OCI-LY3 (cell line): ENCODE data around the gene PRAMEF10.
"Not testable (repeated sequence)": the region's sequence is repeated elsewhere in the genome, so short reads cannot be mapped to it uniquely, and the experiment has no call there.

ENCODE experiments used
- H2AFZ ChIP-seq: fragments of 200-600, 300-600 bp; shearing (Covaris generic); 2 replicates; pipeline ENCODE4 v1.6.0; 2014; ENCODE audit warnings: antibody characterized with exemption, low read depth, low read length
- H3K27ac ChIP-seq: fragments of 200-600, 300-600 bp; sonication (generic); 2 replicates; pipeline ENCODE4 v1.5.1; 2014; ENCODE audit warnings: mild to moderate bottlenecking, low read length, moderate library complexity, mixed read lengths
- H3K27me3 ChIP-seq: fragments of 200-600, 300-600 bp; sonication (generic); 2 replicates; pipeline ENCODE4 v1.6.1; 2014; ENCODE audit warnings: low read depth, low read length, mixed read lengths
- H3K36me3 ChIP-seq: fragments of 200-600, 300-600 bp; sonication (generic); replicated peaks from 2 replicates; pipeline ENCODE3; 2014; ENCODE audit warnings: low read depth, low read length, mixed read lengths
- H3K4me1 ChIP-seq: fragments of 300-600, 200-600 bp; sonication (generic); 2 replicates; pipeline ENCODE4 v1.6.1; 2014; ENCODE audit warnings: low read length, mixed read lengths
- H3K4me2 ChIP-seq: fragments of 200-600, 300-600 bp; sonication (generic); 2 replicates; pipeline ENCODE4 v1.6.1; 2014; ENCODE audit warnings: low read length, mixed read lengths
- H3K4me3 ChIP-seq: fragments of 300-600, 200-600 bp; sonication (generic); 2 replicates; pipeline ENCODE4 v1.5.1; 2014; ENCODE audit warnings: antibody characterized with exemption, mild to moderate bottlenecking, low read length, moderate library complexity
- H3K79me2 ChIP-seq: fragments of 300-600, 200-600 bp; shearing (Covaris generic); 2 replicates; pipeline ENCODE4 v1.6.1; 2014; ENCODE audit warnings: mild to moderate bottlenecking, low read length, mixed read lengths
- H3K9ac ChIP-seq: fragments of 300-600, 200-600 bp; shearing (Covaris generic); 2 replicates; pipeline ENCODE4 v1.6.0; 2014; ENCODE audit warnings: mild to moderate bottlenecking, low read length, moderate library complexity
- H3K9me3 ChIP-seq: fragments of 200-600, 300-600 bp; shearing (Covaris generic); 2 replicates; pipeline ENCODE4 v1.6.1; 2014; ENCODE audit warnings: low read length, mixed read lengths; ENCODE audit not compliant: insufficient read depth
- H4K20me1 ChIP-seq: fragments of 200-600, 300-600 bp; sonication (generic); 2 replicates; pipeline ENCODE4 v1.6.1; 2016; ENCODE audit warnings: low read length, mixed read lengths; ENCODE audit not compliant: insufficient read depth
- EZH2phosphoT487 ChIP-seq: fragments of 200-600 bp; shearing (Covaris generic); IDR thresholded peaks from 2 replicates; pipeline ENCODE4 v1.6.1; 2018; ENCODE audit warnings: antibody characterized with exemption, mixed run types, low read depth
- TF ChIP-seq, protein P1 (sequence below): fragments of 200-600, 300-600 bp; sonication (generic); IDR thresholded peaks from 2 replicates; pipeline ENCODE4 v1.5.1; 2014; ENCODE audit warnings: antibody characterized with exemption, low read length, low read depth

The PRAMEF10 gene

DNA sequence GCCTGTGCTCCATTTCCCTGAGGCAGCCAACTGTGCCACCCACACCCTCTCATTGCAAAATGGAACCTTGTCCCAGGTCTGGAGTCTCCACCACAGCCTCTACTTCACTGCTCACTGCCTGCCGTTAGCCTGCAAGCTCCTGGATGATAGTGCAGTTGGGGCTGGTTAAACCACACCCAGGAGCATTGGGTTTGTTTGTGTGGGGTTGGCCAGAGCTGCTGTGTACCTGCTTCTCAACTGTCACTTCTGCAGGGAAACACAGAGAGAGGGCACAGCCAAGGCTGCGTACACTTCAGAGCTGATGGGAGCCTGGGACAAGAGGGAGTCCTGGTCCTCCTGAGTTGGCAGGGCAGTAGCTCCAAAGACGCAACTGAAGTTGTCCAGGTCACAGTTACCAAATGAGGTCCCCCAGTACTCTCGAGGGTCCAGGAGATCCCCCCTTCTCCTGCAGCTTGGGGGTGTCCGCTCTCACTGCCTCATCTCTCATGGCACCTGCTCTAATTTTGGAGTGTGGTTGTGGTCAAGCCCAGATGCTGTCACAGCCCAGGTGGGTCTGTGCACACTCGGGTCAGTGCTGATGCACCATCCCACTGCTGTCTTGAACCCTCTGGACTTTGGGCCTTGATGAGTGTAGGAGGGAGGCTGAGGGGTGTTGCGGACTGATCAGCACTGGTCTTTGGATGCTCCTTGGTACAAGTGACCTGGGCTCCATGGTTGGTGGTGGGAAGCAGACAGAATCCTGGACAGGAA, 34.8 kb downstream of the PRAMEF10 start:
- not testable (repeated sequence) for H3K9me3 ChIP-seq, H3K36me3 ChIP-seq, H3K79me2 ChIP-seq, H3K4me3 ChIP-seq, H3K27me3 ChIP-seq, H3K9ac ChIP-seq, H4K20me1 ChIP-seq, H3K27ac ChIP-seq, H3K4me2 ChIP-seq, H2AFZ ChIP-seq, H3K4me1 ChIP-seq

- H3K79me2 ChIP-seq, H2AFZ ChIP-seq, H3K36me3 ChIP-seq, H4K20me1 ChIP-seq, H3K4me3 ChIP-seq, H3K27ac ChIP-seq, H3K4me2 ChIP-seq, H3K9ac ChIP-seq, H3K4me1 ChIP-seq, H3K27me3 ChIP-seq, H3K9me3 ChIP-seq: not testable (repeated sequence)
These were observed 41.3 kb downstream of the PRAMEF10 start, which contains the start of gene PRAMEF2 for GRCh38 chr1:12856786-12857185. PRAMEF2 (plus strand) TSS chr1:12857086; CDS start chr1:12859010, 1,924 bp downstream.

GRCh38 chr1:12851779-12852178, 46.3 kb downstream of the PRAMEF10 start:
- Histone ChIP-seq H3K79me2 (no peaks in the 10 kb centered on the region), H3K9me3 (no peaks in the 10 kb centered on the region), H3K4me3 (no peak overlapping the region), H2AFZ (no peak overlapping the region), H3K27me3 (no peaks in the 10 kb centered on the region), H4K20me1 (no peaks in the 10 kb centered on the region), H3K4me2 (no peak overlapping the region), H3K36me3 (no peaks in the 10 kb centered on the region), H3K4me1 (no peaks in the 10 kb centered on the region), H3K27ac (no peak overlapping the region), H3K9ac (no peak overlapping the region)
- TF ChIP-seq, protein P1, sequence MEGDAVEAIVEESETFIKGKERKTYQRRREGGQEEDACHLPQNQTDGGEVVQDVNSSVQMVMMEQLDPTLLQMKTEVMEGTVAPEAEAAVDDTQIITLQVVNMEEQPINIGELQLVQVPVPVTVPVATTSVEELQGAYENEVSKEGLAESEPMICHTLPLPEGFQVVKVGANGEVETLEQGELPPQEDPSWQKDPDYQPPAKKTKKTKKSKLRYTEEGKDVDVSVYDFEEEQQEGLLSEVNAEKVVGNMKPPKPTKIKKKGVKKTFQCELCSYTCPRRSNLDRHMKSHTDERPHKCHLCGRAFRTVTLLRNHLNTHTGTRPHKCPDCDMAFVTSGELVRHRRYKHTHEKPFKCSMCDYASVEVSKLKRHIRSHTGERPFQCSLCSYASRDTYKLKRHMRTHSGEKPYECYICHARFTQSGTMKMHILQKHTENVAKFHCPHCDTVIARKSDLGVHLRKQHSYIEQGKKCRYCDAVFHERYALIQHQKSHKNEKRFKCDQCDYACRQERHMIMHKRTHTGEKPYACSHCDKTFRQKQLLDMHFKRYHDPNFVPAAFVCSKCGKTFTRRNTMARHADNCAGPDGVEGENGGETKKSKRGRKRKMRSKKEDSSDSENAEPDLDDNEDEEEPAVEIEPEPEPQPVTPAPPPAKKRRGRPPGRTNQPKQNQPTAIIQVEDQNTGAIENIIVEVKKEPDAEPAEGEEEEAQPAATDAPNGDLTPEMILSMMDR, result no peak
- TF ChIP-seq EZH2phosphoT487, result no peak

- not testable (repeated sequence) for H3K79me2 ChIP-seq, H2AFZ ChIP-seq, H3K27ac ChIP-seq
These were observed 49.5 kb downstream of the PRAMEF10 start, which contains the start of gene HNRNPCL1 for GRCh38 chr1:12848620-12849019. HNRNPCL1 (minus strand) TSS chr1:12848720; CDS start chr1:12848289, 431 bp downstream.

More at GRCh38 chr1:12848620-12849019, 49.5 kb downstream of the PRAMEF10 start, which contains the start of gene HNRNPCL1:
- H3K9me3 ChIP-seq, H3K4me1 ChIP-seq, H3K4me3 ChIP-seq, H3K27me3 ChIP-seq, H4K20me1 ChIP-seq, H3K36me3 ChIP-seq, H3K4me2 ChIP-seq, H3K9ac ChIP-seq: not testable (repeated sequence)
